MM.1S (cell line): Measurements from ENCODE around the gene TSSC4.

Experiments
- DNase-seq: peaks from one replicate; pipeline ENCODE4 v3.0.0-alpha.2; 2015
- H2AFZ ChIP-seq: fragments of 300-600 bp; sonication (generic); 2 replicates; pipeline ENCODE4 v1.6.0; 2016; ENCODE audit warnings: antibody characterized with exemption, low read length
- H3F3A ChIP-seq: fragments of 300-600 bp; sonication (generic); 2 replicates; pipeline ENCODE4 v1.6.1; 2016; ENCODE audit warnings: mild to moderate bottlenecking, antibody characterized with exemption, low read length, moderate library complexity, mixed read lengths; ENCODE audit not compliant: insufficient read depth
- H3K27ac ChIP-seq: fragments of 300-600 bp; sonication (generic); 2 replicates; pipeline ENCODE4 v1.5.1; 2016; ENCODE audit warnings: mild to moderate bottlenecking, low read length
- H3K27me3 ChIP-seq: fragments of 300-600 bp; sonication (generic); replicated peaks from 2 replicates; pipeline ENCODE4 v1.6.0; 2016; ENCODE audit warnings: low read length; ENCODE audit not compliant: insufficient read depth
- H3K36me3 ChIP-seq: fragments of 300-600 bp; sonication (generic); replicated peaks from 2 replicates; pipeline ENCODE4 v1.6.1; 2016; ENCODE audit warnings: mild to moderate bottlenecking, low read length, mixed read lengths; ENCODE audit not compliant: insufficient read depth
- H3K4me1 ChIP-seq: fragments of 300-600 bp; sonication (generic); 2 replicates; pipeline ENCODE4 v1.6.1; 2016; ENCODE audit warnings: low read length, mixed read lengths
- H3K4me2 ChIP-seq: fragments of 300-600 bp; sonication (generic); 2 replicates; pipeline ENCODE4 v1.6.0; 2016; ENCODE audit warnings: low read depth, low read length
- H3K4me3 ChIP-seq: fragments of 300-600 bp; sonication (generic); 2 replicates; pipeline ENCODE4 v1.5.1; 2016; ENCODE audit warnings: low read length, mixed read lengths
- H3K79me2 ChIP-seq: fragments of 300-600 bp; sonication (generic); 2 replicates; pipeline ENCODE4 v1.6.1; 2016; ENCODE audit warnings: mixed run types, low read length, mixed read lengths
- H3K9ac ChIP-seq: fragments of 300-600 bp; sonication (generic); 2 replicates; pipeline ENCODE4 v1.6.1; 2016; ENCODE audit warnings: low read length, mixed read lengths
- H3K9me2 ChIP-seq: fragments of 300-600 bp; sonication (generic); replicated peaks from 2 replicates; pipeline ENCODE4 v1.6.1; 2016; ENCODE audit warnings: mild to moderate bottlenecking, low read length, mixed read lengths; ENCODE audit not compliant: insufficient read depth
- H3K9me3 ChIP-seq: fragments of 300-600 bp; sonication (generic); replicated peaks from 2 replicates; pipeline ENCODE4 v1.6.1; 2016; ENCODE audit warnings: mild to moderate bottlenecking, low read length, mixed read lengths; ENCODE audit not compliant: insufficient read depth
- H4K20me1 ChIP-seq: fragments of 300-600 bp; sonication (generic); 2 replicates; pipeline ENCODE4 v1.6.1; 2016; ENCODE audit warnings: mild to moderate bottlenecking, low read length, moderate library complexity, mixed read lengths; ENCODE audit not compliant: insufficient read depth
- EZH2 ChIP-seq: fragments of 300-600 bp; sonication (generic); optimal IDR thresholded peaks from 2 replicates; pipeline ENCODE3; 2017; ENCODE audit warnings: low read depth, mild to moderate bottlenecking, antibody characterized with exemption, low read length, mixed read lengths
- EZH2phosphoT487 ChIP-seq: fragments of 300-600 bp; sonication (generic); IDR thresholded peaks from 2 replicates; pipeline ENCODE4 v1.6.1; 2018; ENCODE audit warnings: antibody characterized with exemption, low read length
- TF ChIP-seq, protein P1 (sequence below): fragments of 300-600 bp; sonication (generic); IDR thresholded peaks from 2 replicates; pipeline ENCODE4 v1.5.1; 2016; ENCODE audit warnings: antibody characterized with exemption, low read length, mixed read lengths

Gene TSSC4

DNA sequence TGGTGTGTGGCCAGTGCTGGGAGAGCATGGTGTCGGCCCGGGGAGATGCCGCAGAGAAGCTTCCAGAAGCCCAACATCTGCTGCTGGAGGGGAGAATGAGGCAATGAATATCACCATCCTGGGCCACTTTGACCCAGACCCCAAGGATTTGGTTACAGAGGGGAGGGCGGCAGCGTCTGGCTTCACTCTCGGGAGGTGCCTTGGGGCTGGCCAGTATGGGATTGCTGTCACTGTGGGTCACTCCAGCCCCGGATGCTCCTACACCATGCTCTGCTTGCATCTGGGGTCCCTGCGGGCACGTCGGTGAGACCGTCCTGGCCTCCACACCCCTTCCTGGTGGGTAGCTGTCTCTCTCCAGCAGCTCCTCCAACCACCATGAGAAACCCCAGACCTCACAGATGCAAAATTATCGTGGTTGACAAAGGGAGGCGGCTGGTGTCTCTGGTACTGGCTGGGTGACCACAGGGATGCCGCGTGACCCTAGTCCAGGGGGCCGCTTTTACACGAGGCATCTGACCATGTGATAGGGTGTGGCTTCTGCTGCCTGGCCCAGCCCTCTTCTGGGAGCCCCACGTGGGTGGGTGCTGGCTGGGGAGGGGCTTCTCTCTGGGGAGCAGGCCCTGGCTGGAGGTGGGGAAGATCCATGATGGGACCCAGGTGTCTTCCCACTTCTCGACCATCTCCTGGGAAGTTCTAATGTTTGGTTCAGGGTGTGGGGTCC is 49.9 kb downstream of the TSSC4 start:
- no peaks in the 10 kb centered on the region for H3K36me3 ChIP-seq
- H4K20me1 ChIP-seq = no peaks in the 10 kb centered on the region
- no peaks in the 10 kb centered on the region for H3K9me2 ChIP-seq
- no peak for DNase-seq
- H3K9ac ChIP-seq = no peak overlapping the region
- no peaks in the 10 kb centered on the region for H3K27me3 ChIP-seq
- H3K4me1 ChIP-seq = peaks cover 14% of the 10 kb centered on the region
- H3K27ac ChIP-seq = no peak overlapping the region
- no peak overlapping the region for H3K4me2 ChIP-seq
- no peak overlapping the region for H3K4me3 ChIP-seq
- H3K79me2 ChIP-seq = peaks cover 53% of the 10 kb centered on the region
- no peaks in the 10 kb centered on the region for H3K9me3 ChIP-seq
- H3F3A ChIP-seq = no peaks in the 10 kb centered on the region
- no peak overlapping the region for H2AFZ ChIP-seq
- TF ChIP-seq, protein P1, sequence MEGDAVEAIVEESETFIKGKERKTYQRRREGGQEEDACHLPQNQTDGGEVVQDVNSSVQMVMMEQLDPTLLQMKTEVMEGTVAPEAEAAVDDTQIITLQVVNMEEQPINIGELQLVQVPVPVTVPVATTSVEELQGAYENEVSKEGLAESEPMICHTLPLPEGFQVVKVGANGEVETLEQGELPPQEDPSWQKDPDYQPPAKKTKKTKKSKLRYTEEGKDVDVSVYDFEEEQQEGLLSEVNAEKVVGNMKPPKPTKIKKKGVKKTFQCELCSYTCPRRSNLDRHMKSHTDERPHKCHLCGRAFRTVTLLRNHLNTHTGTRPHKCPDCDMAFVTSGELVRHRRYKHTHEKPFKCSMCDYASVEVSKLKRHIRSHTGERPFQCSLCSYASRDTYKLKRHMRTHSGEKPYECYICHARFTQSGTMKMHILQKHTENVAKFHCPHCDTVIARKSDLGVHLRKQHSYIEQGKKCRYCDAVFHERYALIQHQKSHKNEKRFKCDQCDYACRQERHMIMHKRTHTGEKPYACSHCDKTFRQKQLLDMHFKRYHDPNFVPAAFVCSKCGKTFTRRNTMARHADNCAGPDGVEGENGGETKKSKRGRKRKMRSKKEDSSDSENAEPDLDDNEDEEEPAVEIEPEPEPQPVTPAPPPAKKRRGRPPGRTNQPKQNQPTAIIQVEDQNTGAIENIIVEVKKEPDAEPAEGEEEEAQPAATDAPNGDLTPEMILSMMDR = no peak
- TF ChIP-seq EZH2 (no peak), EZH2phosphoT487 (no peak)

DNA sequence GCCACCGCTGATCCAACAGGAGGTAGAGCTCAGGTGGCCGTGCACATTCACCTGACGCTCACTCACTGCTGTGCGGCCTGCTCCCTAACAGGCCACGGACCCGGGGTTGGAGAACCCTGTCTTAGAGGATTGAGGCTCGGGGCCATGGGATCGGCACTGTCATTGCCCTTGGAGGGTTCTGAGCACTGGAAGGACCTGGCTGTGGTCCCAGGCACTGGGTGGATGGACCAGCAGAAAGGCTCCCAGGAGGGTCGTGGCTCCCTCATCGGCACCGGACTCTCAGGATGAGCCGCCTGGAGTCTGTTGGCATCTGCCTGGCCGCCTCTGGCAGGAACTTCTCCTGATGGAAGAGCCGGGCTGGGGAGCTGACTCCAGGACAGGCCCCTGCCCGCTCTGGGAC is 50.8 kb downstream of the TSSC4 start:
- H3K27ac ChIP-seq = no peak overlapping the region
- no peaks in the 10 kb centered on the region for H3K36me3 ChIP-seq
- no peaks in the 10 kb centered on the region for H3K9me2 ChIP-seq
- H3K4me2 ChIP-seq = no peak overlapping the region
- H3K9me3 ChIP-seq = no peaks in the 10 kb centered on the region
- no peaks in the 10 kb centered on the region for H4K20me1 ChIP-seq
- H3K4me3 ChIP-seq = no peak overlapping the region
- H3K79me2 ChIP-seq = peaks cover 44% of the 10 kb centered on the region
- peaks cover 7% of the 10 kb centered on the region; the same call in 1 of the 2 replicates for H3K4me1 ChIP-seq
- H3K27me3 ChIP-seq = no peaks in the 10 kb centered on the region
- no peak overlapping the region for H3K9ac ChIP-seq
- TF ChIP-seq, protein P1 = no peak
- no peak for TF ChIP-seq EZH2phosphoT487
- TF ChIP-seq EZH2 = no peak
- no peak overlapping the region for H2AFZ ChIP-seq
- DNase-seq = no peak
- H3F3A ChIP-seq = no peaks in the 10 kb centered on the region

DNA sequence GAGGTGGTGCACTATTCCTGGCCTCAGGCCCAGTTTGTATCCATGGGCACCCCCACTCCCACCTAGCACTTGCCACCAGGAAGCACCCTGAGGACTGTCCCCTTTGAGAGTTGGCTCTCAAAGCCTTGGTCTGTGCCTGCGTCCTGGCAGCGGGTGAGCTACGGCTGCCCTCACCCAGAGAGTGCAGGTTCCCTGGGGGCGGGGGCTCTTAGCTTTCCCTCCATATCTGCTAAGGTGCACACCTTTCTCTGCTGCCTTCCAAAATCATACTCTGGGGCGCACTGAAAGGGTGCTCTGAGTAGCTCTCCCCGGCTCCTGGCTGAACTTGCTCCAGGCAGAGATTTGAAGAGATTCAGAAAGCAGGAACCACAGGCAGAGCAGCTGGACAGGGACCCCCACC is 51.4 kb downstream of the TSSC4 start:
- Histone ChIP-seq H3F3A (no peaks in the 10 kb centered on the region), H3K9me3 (no peaks in the 10 kb centered on the region), H3K27me3 (no peaks in the 10 kb centered on the region)

More for the DNA sequence above, 51.4 kb downstream of the TSSC4 start:
- Histone ChIP-seq H2AFZ (no peak overlapping the region), H3K9ac (no peak overlapping the region), H3K4me1 (0 out of 2 replicates have a peak, but pooled peaks cover 2% of the 10 kb centered on the region), H3K79me2 (peaks cover 38% of the 10 kb centered on the region), H4K20me1 (no peaks in the 10 kb centered on the region), H3K4me3 (no peak overlapping the region), H3K27ac (no peak overlapping the region), H3K9me2 (no peaks in the 10 kb centered on the region), H3K36me3 (no peaks in the 10 kb centered on the region), H3K4me2 (no peak overlapping the region)
- peak; percentile 2 for DNase-seq
- TF ChIP-seq, protein P1 = no peak
- no peak for TF ChIP-seq EZH2
- no peak for TF ChIP-seq EZH2phosphoT487
